ENCODE data around the gene PRF1.
A peak's percentile ranks its signal among the peaks of the same experiment; 100 is the strongest.
"Not testable (repeated sequence)": the region's sequence is repeated elsewhere in the genome, so short reads cannot be mapped to it uniquely, and the experiment has no call there.

PRF1 gene

DNA sequence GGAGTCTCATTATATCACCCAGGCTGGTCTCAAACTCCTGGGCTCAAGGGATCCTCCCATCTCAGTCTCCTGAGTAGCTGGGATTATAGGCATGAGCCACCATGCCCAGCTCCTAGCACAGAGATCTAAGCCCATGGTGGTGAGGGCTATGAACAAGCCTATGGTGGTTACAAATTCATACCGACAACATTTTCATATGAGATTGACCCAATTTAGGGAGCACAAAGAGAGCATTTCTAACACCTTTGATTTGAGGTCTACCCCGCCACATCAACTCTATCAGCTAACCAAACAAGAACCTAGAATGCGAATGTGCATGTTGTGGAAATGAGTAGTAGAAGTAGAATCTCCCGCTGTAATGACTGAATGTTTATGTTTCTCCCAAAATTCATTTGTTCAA is 14.2 kb upstream of the PRF1 start:
- peak; percentile 41 for DNase-seq

- DNase-seq = no peak
Observed at GRCh38 chr10:70615784-70616522, 13.4 kb upstream of the PRF1 start.

- no peak for DNase-seq
Observed at GRCh38 chr10:70615211-70615610, 12.7 kb upstream of the PRF1 start.

DNA sequence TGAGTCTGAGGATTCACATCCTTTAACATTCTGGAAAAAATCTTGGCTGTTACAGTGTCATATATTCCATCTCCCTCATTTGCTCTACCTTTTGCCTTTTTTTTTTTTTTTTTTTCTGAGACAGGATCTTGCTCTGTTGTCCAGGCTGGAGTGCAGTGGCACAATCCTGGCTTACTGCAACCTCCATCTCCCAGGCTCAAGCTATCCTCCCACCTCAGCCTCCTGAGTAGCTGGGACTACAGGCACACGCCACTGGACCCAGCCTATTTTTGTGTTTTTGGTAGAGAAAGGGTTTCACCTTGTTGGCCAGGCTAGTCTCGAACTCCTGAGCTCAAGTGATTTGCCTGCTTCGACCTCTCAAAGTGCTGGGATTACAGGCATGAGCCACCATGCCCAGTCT is 11.8 kb upstream of the PRF1 start:
- not testable (repeated sequence) for DNase-seq

DNA sequence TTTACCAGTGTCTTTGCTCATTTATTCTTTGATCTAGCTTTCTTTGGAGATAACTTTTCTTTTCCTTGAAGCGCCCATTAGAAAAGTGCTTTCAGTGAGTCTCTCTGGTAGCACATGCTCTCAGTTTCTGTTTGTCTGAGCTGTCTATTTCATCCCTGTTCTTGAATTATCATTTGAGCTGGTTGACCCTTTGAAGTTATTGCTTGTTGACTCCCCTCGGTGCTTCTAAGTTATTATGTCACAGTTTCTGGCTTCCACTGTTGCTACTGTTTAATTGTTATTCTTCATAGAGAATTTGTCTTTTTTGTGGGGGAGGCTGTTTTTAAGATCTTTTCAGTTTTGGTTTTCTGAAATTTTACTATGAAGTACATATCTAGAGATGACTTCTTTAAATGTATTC is 11.4 kb upstream of the PRF1 start:
- DNase-seq = no peak

DNA sequence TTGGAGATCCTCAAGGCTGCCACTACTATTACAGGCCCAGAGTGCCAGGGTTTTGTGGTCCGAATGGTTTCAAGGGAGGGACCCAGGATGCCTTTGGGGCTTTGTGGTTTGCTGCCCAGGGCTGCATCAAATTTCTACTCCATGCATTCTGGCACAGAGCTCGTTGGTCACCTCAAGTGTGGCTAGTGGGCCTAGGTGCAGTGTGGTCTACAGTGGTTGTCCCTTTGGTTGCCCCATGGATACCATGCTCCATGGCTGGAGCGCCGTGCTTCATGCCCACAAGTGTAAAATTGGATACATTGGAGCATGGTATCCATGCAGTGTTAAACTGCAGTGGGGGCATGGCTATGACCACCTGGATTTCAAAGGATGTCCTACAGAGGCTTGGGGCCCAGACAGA is 5.4 kb upstream of the PRF1 start:
- DNase-seq = no peak

DNA sequence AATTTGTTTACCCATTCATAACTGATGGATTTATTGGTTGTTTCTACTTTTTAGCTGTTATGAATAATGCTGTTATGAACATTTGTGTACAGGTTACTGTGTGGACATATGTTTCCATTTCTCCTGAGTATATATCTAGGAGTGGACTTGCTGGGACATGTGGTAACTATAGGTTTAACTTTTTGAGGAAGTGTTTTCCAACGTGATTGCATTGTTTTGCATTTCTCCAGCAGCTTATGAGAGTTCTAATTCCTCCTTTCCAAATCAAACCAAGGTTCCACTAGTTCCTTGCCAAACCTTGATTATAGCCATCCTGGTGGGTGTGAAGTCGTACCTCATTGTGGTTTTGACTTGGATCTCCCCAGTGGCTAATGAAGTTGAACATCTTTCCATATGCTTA is 2.6 kb upstream of the PRF1 start:
- no peak for DNase-seq

DNA sequence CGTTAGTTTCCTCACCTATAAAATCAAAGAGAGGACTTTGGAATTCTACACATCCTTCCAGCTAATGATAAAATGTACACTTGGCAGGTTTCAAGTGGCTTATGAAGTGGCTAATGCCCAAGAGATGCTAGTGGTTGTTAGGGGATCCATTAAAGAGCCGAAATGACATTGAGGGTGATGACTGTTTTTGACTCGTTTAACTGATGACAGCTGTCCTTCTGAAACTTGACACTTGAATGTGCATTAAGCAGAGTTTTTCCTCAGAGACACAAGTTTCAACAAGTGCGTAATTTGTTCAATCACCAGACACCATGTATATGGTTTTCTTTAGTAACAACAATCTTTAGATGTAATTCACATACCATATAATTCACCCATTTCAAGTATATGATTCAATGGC is 1.6 kb upstream of the PRF1 start:
- no peak for DNase-seq

GRCh38 chr10:70603449-70603801 is 884 bp upstream of the PRF1 start:
- peak; percentile 76 for DNase-seq

DNA sequence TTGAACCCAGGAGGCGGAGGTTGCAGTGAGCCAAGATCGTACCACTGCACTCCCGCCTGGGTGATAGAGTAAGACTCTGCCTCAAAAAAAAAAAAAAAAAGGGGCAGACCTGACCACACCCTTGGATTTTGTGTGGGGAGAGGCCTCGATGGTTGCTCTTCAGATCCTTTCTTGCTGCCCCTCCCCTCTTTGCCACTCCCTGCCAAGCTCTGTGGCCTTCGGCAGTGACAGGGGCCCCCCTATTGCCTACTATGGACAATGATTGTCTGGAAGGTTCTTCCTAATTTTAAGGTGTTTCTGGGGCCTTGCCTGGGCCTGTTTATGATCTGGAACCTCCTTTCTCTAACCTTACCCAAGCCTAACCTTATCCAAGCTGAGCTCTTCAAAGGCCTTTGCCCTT is 795 bp downstream of the PRF1 start:
- DNase-seq = peak; percentile 32

DNA sequence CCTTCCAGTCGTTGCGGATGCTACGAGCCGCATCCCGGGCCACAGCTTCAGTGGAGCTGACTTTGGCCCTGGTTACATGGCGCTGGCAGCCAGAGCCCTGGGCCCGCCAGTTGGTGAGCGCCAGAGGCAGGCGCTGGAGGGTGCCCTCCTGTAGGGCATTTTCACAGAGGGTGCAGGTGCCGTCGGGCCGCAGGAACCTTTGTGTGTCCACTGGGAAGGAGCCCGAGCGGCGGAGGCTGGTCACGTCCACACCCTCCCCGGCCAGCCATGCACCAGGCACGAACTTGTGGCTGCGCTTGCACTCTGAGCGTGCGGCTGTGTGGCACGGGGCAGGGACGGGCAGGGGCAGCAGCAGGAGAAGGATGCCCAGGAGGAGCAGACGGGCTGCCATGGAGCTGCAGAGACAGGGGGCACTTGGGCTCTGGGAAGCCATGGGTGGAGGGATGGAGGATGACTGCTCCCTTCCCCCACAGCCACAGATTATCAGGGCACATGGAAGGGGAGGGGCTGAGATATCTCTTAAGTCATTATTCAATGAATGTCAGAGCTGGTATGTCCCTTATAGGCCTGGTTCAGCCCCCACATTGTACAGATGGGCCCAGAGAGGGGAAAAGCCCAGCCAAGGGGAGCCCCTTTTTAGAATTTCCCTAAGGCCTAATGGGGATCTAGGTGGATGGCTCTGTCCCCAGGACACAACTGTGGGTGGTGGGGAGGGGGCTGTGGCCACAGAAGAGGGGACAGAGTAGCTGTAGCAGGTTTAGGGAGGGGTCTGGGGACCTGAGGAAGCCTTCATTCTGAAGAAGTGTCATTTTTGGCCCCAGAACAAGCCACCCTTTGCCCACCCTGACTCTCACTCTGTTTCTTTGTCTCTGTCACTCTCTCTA is 1.8 kb downstream of the PRF1 start:
- no peak for DNase-seq

DNA sequence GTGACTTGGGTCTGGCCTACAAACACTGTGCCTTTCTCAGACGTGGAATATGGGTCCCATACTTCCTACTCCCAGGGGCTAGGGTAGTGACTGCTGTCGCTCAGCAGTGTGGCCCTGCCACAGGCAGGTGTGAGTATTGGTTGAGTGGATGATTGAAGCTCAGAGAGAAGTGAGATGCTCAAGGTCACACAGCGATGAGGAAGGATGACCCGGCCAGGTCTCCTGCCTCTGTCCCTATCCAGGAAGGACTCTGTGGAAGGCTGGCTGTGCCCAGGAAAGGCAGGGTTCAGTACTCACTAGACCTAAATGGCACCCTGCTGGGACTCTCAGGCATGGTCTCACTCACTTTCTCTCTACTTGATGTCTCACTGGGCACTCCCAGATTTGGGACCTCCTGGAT is 2.8 kb downstream of the PRF1 start:
- DNase-seq = no peak

DNA sequence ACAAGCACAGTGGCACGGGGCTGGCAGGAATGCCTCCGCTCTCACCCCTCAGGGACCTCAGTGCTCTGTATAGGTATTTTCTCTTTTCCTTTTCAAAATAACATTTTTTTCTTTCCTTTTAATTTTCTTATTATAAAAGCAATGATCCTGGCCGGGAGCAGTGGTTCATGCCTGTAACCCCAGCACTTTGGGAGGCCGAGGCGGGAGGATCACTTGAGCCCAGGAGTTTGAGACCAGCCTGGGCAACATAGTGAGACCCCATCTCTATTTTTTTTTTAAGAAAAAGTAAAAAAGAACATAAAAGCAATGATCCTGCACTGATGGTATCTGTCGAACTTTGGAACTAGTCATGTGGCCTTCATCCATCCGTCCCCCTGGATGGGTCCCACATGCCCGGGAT is 3.2 kb downstream of the PRF1 start:
- DNase-seq = no peak

DNA sequence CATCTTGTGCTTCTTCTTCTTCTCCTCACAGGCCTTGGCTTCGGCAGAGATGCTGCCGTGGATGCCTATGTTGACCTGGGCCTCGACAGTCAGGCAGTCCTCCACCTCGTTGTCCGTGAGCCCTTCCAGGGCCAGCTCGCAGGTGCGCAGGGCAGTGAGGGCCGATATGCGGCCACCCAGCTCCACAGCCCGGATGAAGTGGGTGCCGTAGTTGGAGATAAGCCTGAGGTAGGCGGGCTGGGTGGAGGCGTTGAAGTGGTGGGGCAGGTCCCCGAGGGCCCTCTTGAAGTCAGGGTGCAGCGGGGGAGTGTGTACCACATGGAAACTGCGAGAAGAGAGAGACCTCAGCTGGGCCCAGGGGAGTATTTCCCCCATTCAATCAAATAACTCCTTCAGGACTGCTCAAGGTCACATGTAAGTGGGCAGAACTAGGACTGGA is 3.7 kb downstream of the PRF1 start:
- DNase-seq = no peak

DNA sequence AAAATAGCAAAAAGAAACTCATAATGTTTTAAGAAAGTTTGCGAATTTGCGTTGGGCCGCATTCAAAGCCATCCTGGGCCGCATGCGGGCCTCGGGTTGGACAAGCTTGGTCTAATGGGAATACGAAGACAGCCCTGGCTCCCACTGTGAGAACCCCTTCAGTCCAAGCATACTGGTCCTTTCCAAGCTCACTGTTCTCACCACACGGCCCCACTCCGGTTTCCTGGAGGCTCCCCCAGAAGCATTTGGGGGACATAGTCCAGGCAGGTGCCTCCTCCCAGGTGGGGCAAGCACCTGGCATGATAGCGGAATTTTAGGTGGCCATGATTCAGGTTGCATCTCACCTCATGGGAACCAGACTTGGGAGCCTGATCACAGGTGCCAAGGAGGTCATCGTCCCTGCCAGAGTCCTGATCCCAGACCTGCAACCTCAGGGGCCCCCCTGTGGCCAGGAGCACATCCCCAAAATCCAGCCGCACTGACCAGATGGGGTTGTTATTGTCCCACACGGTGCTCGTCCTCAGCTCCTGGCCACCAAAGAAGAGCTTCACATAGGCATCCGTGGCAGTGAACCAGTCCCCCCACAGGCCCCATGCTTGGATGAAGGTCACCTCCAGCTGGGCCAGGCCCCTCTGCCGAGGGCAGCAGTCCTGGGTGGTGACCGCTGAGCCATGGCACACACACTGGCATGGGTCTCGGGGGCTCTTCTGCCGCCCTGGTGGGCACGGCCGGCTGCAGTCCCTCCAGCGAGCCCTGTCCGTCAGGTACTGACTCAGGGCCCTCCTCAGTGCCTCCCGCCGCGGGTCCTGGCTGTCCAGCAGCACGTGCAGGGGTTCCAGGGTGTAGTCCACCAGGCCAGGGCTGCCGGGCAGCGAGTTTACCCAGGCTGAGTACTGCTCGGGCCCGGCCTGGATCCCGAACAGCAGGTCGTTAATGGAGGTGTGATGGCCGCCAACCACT is 4.4 kb downstream of the PRF1 start:
- no peak for DNase-seq

GRCh38 chr10:70596860-70597809 is 5.4 kb downstream of the PRF1 start:
- DNase-seq = no peak

GRCh38 chr10:70596110-70596798 is 6.3 kb downstream of the PRF1 start:
- no peak for DNase-seq

DNA sequence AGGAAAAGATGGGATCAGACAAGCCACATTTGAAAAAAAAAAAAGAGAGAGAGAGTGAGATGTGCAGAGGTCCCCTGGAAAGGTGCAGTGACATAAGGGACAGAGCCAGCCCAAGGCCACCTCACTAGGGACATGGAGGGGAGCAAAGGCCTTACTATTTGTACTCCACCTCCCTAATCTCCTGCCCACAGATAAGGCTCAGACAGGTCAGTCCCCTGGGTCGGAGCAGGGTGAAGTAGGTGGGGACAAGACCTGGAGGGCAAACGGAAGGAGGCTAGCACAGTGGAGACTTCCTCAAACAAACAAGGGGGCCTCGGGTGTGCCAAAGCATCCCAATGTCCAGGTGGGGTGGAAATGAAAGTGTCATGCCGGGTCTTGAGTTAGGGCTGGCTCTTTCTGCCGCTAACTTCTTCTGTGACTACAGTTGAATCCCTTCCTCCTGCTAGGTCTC is 7.0 kb downstream of the PRF1 start:
- no peak for DNase-seq

GRCh38 chr10:70594161-70594560 is 8.4 kb downstream of the PRF1 start:
- DNase-seq = no peak

DNA sequence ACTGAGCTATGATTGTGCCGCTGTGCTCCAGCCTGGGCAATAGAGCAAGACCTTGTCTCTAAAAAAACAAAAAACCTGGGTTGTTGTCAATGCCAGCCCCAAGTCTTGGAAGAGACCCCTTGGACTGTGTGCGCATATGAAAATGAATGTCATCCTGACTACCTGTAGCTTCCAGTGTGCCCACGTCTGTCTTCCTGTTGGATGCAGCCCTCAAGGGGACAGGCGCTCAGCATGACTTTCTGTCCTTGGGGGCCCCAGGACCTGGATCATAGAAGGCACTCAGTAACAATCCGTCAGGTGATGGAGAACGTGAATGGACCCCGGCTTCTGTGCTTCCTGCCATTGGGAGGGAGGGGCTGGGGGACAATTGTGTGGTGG is 9.0 kb downstream of the PRF1 start:
- DNase-seq = no peak

GRCh38 chr10:70592746-70593512 is 9.6 kb downstream of the PRF1 start:
- no peak for DNase-seq
